NCI-H187 treated with DMSO at 0.1 percent for 48 hours (cell line): ENCODE measurements around the gene ADAMTS16.
A peak's percentile ranks its signal among the peaks of the same experiment; 100 is the strongest.

Source experiments
- DNase-seq: peaks from one replicate; lab custom pipeline; 2025; lab: John Stamatoyannopoulos, UW

Gene ADAMTS16

GRCh38 chr5:5290674-5291334, 150.7 kb downstream of the ADAMTS16 start:
- DNase-seq: no peak

GRCh38 chr5:5291357-5291756, 151.2 kb downstream of the ADAMTS16 start:
- no peak for DNase-seq

GRCh38 chr5:5293029-5293428, 152.9 kb downstream of the ADAMTS16 start:
- no peak for DNase-seq

GRCh38 chr5:5294429-5294828, 154.3 kb downstream of the ADAMTS16 start:
- DNase-seq: no peak

- no peak for DNase-seq
These were observed 155.2 kb downstream of the ADAMTS16 start for GRCh38 chr5:5295351-5295750.

GRCh38 chr5:5296051-5296450, 155.9 kb downstream of the ADAMTS16 start:
- no peak for DNase-seq

GRCh38 chr5:5297432-5298067, 157.4 kb downstream of the ADAMTS16 start:
- DNase-seq: no peak

- DNase-seq: no peak
These were observed 158.0 kb downstream of the ADAMTS16 start for GRCh38 chr5:5298068-5298633.

GRCh38 chr5:5298841-5299541, 158.9 kb downstream of the ADAMTS16 start:
- DNase-seq: no peak

- no peak for DNase-seq
These were observed 161.0 kb downstream of the ADAMTS16 start for GRCh38 chr5:5301176-5301575.

- DNase-seq: no peak
These were observed 162.1 kb downstream of the ADAMTS16 start for GRCh38 chr5:5302201-5302600.

GRCh38 chr5:5303242-5303641, 163.1 kb downstream of the ADAMTS16 start:
- DNase-seq: no peak

GRCh38 chr5:5304361-5305020, 164.4 kb downstream of the ADAMTS16 start:
- peak; percentile 15 for DNase-seq

GRCh38 chr5:5306696-5307095, 166.6 kb downstream of the ADAMTS16 start:
- no peak for DNase-seq

GRCh38 chr5:5308319-5308718, 168.2 kb downstream of the ADAMTS16 start:
- no peak for DNase-seq

GRCh38 chr5:5309645-5310044, 169.5 kb downstream of the ADAMTS16 start:
- DNase-seq: no peak

- no peak for DNase-seq
These were observed 173.0 kb downstream of the ADAMTS16 start for GRCh38 chr5:5313101-5313635.

- DNase-seq: no peak
These were observed 174.0 kb downstream of the ADAMTS16 start for GRCh38 chr5:5314166-5314565.

GRCh38 chr5:5314626-5315025, 174.5 kb downstream of the ADAMTS16 start:
- DNase-seq: no peak

- no peak for DNase-seq
These were observed 175.2 kb downstream of the ADAMTS16 start for GRCh38 chr5:5315068-5315980.

- no peak for DNase-seq
These were observed 176.2 kb downstream of the ADAMTS16 start for GRCh38 chr5:5316334-5316733.
